ENCODE data around the gene ADAMTS1. TPM values are rescaled to one million over a fixed set of nuclear protein-coding genes. Genes with fewer than 3 reads are reported as not detected.

ADAMTS1 gene
- total and polyA plus RNA-seq, 2 donors (not counting 3 experiments of a cell fraction or from before 2014, with no cell fraction given), result 15.4 to 16.3 TPM

- H4K20me1 ChIP-seq (replicated peaks; ENCODE audit: control insufficient read depth, extremely low read depth, insufficient read depth, low read length), result no peaks in the 10 kb centered on the region
- TF ChIP-seq MAX (IDR thresholded peaks at IDR 0.05; ENCODE audit: insufficient read depth, insufficient read length), result no peak
- TF ChIP-seq POLR2A (IDR thresholded peaks at IDR 0.05; ENCODE audit: low read depth, low read length), result no peak
- TF ChIP-seq POLR2AphosphoS5 (IDR thresholded peaks at IDR 0.05; ENCODE audit: insufficient read depth, low read depth, low read length), result no peak
- no peak for TF ChIP-seq MYC (IDR thresholded peaks at IDR 0.05; ENCODE audit: low read depth, low read length)
- no peak for TF ChIP-seq FOS (IDR thresholded peaks at IDR 0.05; ENCODE audit: borderline replicate concordance, insufficient read depth, low read length)
- TF ChIP-seq JUN (IDR thresholded peaks at IDR 0.05; ENCODE audit: borderline replicate concordance, insufficient read depth, insufficient read length, low read depth), result no peak
- no peak for TF ChIP-seq GATA2 (IDR thresholded peaks at IDR 0.05; ENCODE audit: insufficient read depth, insufficient read length, low read depth, low read length)
- no peak for TF ChIP-seq EZH2 (IDR thresholded peaks at IDR 0.05; ENCODE audit: borderline replicate concordance, low read depth, low read length, severe bottlenecking)
- no peak for TF ChIP-seq CTCF (IDR thresholded peaks at IDR 0.05; ENCODE audit: extremely low read depth in 1 of 2, insufficient read depth in 1 of 2, low read depth in 1 of 2, low read length in 2 of 2)
- FAIRE-seq (no peak), DNase-seq (ENCODE audit: low read depth, low spot score) (no peak)
- no peaks in the 10 kb centered on the region for H3K9me3 ChIP-seq (replicated peaks; ENCODE audit: control insufficient read depth, insufficient read depth, low read length)
- H3K4me2 ChIP-seq (ENCODE audit: insufficient read depth, low read length), result no peak overlapping the region
- H3K27me3 ChIP-seq (ENCODE audit: control insufficient read depth in 2 of 2, insufficient read depth in 2 of 2, low read length in 2 of 2), result peaks cover 0 to 3% of the 10 kb centered on the region in 2 experiments
- no peaks in the 10 kb centered on the region for H3K9me1 ChIP-seq (replicated peaks; ENCODE audit: control insufficient read depth, extremely low read depth, insufficient read depth, low read length)
- no peak overlapping the region for H2AFZ ChIP-seq (ENCODE audit: low read depth, low read length)
- dilution Hi-C loops (cut with MboI; ENCODE audit: extremely low pct_ligation_motif_present, low sequenced_read_pairs) (no loop called here), intact Hi-C loops (cut with micrococcal nuclease) (no loop called here)
- no peaks in the 10 kb centered on the region for H3K36me3 ChIP-seq (ENCODE audit: control insufficient read depth in 2 of 2, extremely low read depth in 1 of 2, insufficient read depth in 2 of 2, low read length in 2 of 2)
- H3K4me1 ChIP-seq (ENCODE audit: control insufficient read depth, extremely low read depth, insufficient read depth, low read length), result no peaks in the 10 kb centered on the region
- H3K9ac ChIP-seq (replicated peaks; ENCODE audit: extremely low read depth, insufficient read depth, low read length), result no peak overlapping the region
- POLR2A ChIA-PET, result no interaction called here
- H3K27ac ChIP-seq (ENCODE audit: insufficient read depth, low read depth, low read length), result no peak overlapping the region
- no TSS peak for BruUV-seq (replicated peaks)
- H3K79me2 ChIP-seq (ENCODE audit: control insufficient read depth, insufficient read depth, low read length), result no peaks in the 10 kb centered on the region
- no peak overlapping the region for H3K4me3 ChIP-seq (replicated peaks in 1 of 3; ENCODE audit: insufficient read depth in 1 of 3, low read depth in 1 of 3, low read length in 3 of 3)
- CTCF ChIA-PET, result interaction anchor here (2.4 kb wide), 1 partner anchor 813 kb away, joined by 9 read pairs; no protein-coding TSS in a partner anchor
Observed at GRCh38 chr21:26888256-26888655, 43.0 kb upstream of the ADAMTS1 start.

Measured in endothelial cell of umbilical vein (primary cell).